ENCODE data around the gene BAIAP2L1.

DNA sequence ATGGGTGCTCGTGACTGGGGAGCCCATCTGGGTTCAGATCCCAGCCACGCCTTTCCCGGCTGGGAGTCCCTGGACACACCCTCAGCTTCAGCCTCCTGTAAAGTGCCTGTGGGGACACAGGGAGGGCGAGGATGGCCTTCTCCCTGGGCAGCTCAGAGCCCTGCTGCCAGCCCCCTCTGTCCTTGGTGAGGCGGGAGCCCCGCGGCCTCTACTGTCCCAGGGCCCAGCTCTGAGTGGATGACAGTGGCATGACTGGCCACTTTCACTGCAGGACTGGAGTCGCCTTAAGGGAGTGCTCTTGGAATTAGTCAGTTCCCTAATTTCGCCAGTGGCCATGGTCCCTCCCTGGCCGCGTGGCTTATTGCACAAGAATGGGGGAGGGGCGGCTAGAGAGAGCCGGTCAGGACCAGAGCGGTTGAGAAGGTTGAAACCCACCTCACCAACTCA is 114.8 kb downstream of the BAIAP2L1 start:
- TF ChIP-seq CTCF (IDR thresholded peaks at IDR 0.05; ENCODE audit: low read depth, low read length) (no peak), POLR2A (IDR thresholded peaks at IDR 0.05; ENCODE audit: extremely low read depth, insufficient read length) (no peak), MYC (IDR thresholded peaks at IDR 0.05; ENCODE audit: low read depth, low read length) (no peak), MAX (IDR thresholded peaks at IDR 0.05; ENCODE audit: low read depth, low read length) (no peak)

Data from NB4 (cell line).